GM12878 (cell line): ENCODE measurements around the gene C1orf74. TPM values are rescaled to one million over a fixed set of nuclear protein-coding genes. Genes with fewer than 3 reads are reported as not detected.

ENCODE experiments used
- ATAC-seq: fragments of 200-7000 bp; cut with Tn5 transposase; 3 replicates; pipeline ENCODE4 v1.9.1; 2020; ENCODE audit warnings: mild to moderate bottlenecking, moderate library complexity
- BruUV-seq: library from RNA; stranded (reverse); fragments of 400-500 nt; replicated peaks from 2 replicates; lab custom pipeline; 2021; lab: Mats Ljungman, UMichigan
- CTCF ChIA-PET: fragments of 300-600 bp; sonication (Branson Sonifier 250); formaldehyde crosslinking; extraction: SDS; loops from one replicate; lab custom pipeline; 2021; ENCODE audit warnings: inconsistent platforms; lab: Yijun Ruan, JAX
- POLR2A ChIA-PET: fragments of 350-600 bp; formaldehyde crosslinking; extraction: SDS; loops from one replicate; lab custom pipeline; 2021; ENCODE audit warnings: inconsistent platforms; lab: Charles Lee
- RAD21 ChIA-PET: fragments of 300-600 bp; sonication (Branson Sonifier 250); formaldehyde crosslinking; loops from one replicate; lab custom pipeline; 2023; ENCODE audit warnings: antibody characterized with exemption; ENCODE audit not compliant: unreplicated experiment; lab: Charles Lee
- SMC1A ChIA-PET: fragments of 300-600 bp; sonication (Branson Sonifier 250); formaldehyde crosslinking; loops from one replicate; lab custom pipeline; 2023; ENCODE audit not compliant: unreplicated experiment, uncharacterized antibody; lab: Charles Lee
- DNase-seq: peaks from one replicate; pipeline ENCODE4 v3.0.0-alpha.2; 2011; ENCODE audit warnings: low read depth, low spot score
- FAIRE-seq: peaks from 3 replicates; lab custom pipeline; 2011; peaks lifted over from hg19 to GRCh38; lab: Jason Lieb, UNC
- H2AFZ ChIP-seq: 2 replicates; pipeline ENCODE4 v1.6.0; 2011; ENCODE audit warnings: low read depth, low read length, control low read depth; ENCODE audit not compliant: control insufficient read depth
- H3K27ac ChIP-seq: 2 replicates; pipeline ENCODE4 v1.5.1; 2011; ENCODE audit warnings: control low read depth; ENCODE audit not compliant: control insufficient read depth, insufficient read depth
- H3K27me3 ChIP-seq, 2 experiments: replicated peaks in 1 of 2; 2 replicates each; pipeline versions ENCODE4 v1.6.0 to v1.6.1; 2011; ENCODE audit warnings: low read length in 1 of 2; ENCODE audit not compliant: control insufficient read depth in 2 of 2, insufficient read depth in 2 of 2
- H3K36me3 ChIP-seq, 2 experiments: 2 replicates each; pipeline ENCODE4 v1.5.1; 2011; ENCODE audit warnings: low read length in 1 of 2; ENCODE audit not compliant: control insufficient read depth in 2 of 2, insufficient read depth in 2 of 2
- H3K4me1 ChIP-seq: 2 replicates; pipeline ENCODE4 v1.6.1; 2011; ENCODE audit warnings: mild to moderate bottlenecking, low read length, moderate library complexity, mixed read lengths; ENCODE audit not compliant: control insufficient read depth, insufficient read depth
- H3K4me2 ChIP-seq: 2 replicates; pipeline ENCODE4 v1.6.0; 2011; ENCODE audit warnings: control low read depth; ENCODE audit not compliant: control insufficient read depth, insufficient read depth
- H3K4me3 ChIP-seq: fragments of 200-600 bp; sonication (generic); 2 replicates; pipeline ENCODE4 v1.5.1; 2016
- H3K79me2 ChIP-seq: 2 replicates; pipeline ENCODE4 v1.6.0; 2011; ENCODE audit warnings: low read length; ENCODE audit not compliant: control insufficient read depth, insufficient read depth
- H3K9ac ChIP-seq: 2 replicates; pipeline ENCODE4 v1.8.0; 2011; ENCODE audit warnings: low read length, control low read depth, mixed read lengths; ENCODE audit not compliant: control insufficient read depth, insufficient read depth
- H3K9me3 ChIP-seq: replicated peaks from 3 replicates; pipeline ENCODE4 v1.5.1; 2011; ENCODE audit warnings: mild to moderate bottlenecking, low read length; ENCODE audit not compliant: control insufficient read depth, insufficient read depth
- H4K20me1 ChIP-seq: 2 replicates; pipeline ENCODE4 v1.6.0; 2011; ENCODE audit not compliant: control insufficient read depth, insufficient read depth
- BCL11A ChIP-seq: IDR thresholded peaks from 2 replicates; pipeline ENCODE4 v1.6.1; 2011; ENCODE audit warnings: low read depth, low read length
- BMI1 ChIP-seq: fragments of 450-650 bp; IDR thresholded peaks from 2 replicates; pipeline ENCODE4 v1.6.1; 2016; ENCODE audit warnings: mild to moderate bottlenecking, moderate library complexity, borderline replicate concordance
- CBX3 ChIP-seq: fragments of 200-600 bp; sonication (generic); IDR thresholded peaks from 2 replicates; pipeline ENCODE4 v1.6.1; 2016; ENCODE audit warnings: low read depth, borderline replicate concordance
- ETV6 ChIP-seq, 2 experiments: fragments of 450-650 bp in 1 of 2; IDR thresholded peaks in 1 of 2; conservative IDR thresholded peaks in 1 of 2; 2 replicates each; pipeline ENCODE4 v1.6.1; 2014; ENCODE audit warnings: antibody characterized with exemption in 1 of 2, borderline replicate concordance in 1 of 2, low read depth in 1 of 2, mild to moderate bottlenecking in 1 of 2, moderate library complexity in 1 of 2
- IRF4 ChIP-seq: IDR thresholded peaks from 2 replicates; pipeline ENCODE4 v1.6.1; 2011; ENCODE audit warnings: low read depth, low read length
- POU2F2 ChIP-seq: IDR thresholded peaks from 3 replicates; pipeline ENCODE4 v1.6.1; 2011; ENCODE audit warnings: low read depth, mild to moderate bottlenecking, low read length, borderline replicate concordance
- RAD51 ChIP-seq: fragments of 450-650 bp; IDR thresholded peaks from 2 replicates; pipeline ENCODE4 v1.6.1; 2016; ENCODE audit warnings: moderate library complexity, mild to moderate bottlenecking, inconsistent platforms
- SMC3 ChIP-seq: IDR thresholded peaks from 2 replicates; pipeline ENCODE4 v1.6.1; 2011; ENCODE audit warnings: low read length, improper control_type of control experiment, borderline replicate concordance
- SREBF2 ChIP-seq: IDR thresholded peaks from 2 replicates; pipeline ENCODE4 v1.6.1; 2012; ENCODE audit warnings: mild to moderate bottlenecking, low read length
- ZNF384 ChIP-seq: IDR thresholded peaks from 2 replicates; pipeline ENCODE4 v1.6.1; 2012; ENCODE audit warnings: low read depth, mild to moderate bottlenecking, low read length, improper control_type of control experiment, borderline replicate concordance
- WGBS: methylation state at CpG from one replicate; pipeline ENCODE4 v1.1.6; 2016; ENCODE audit warnings: low lambda C conversion rate; ENCODE audit not compliant: insufficient replicate concordance, insufficient coverage; ENCODE audit errors: missing lambda C conversion rate; 5-methylcytosine and 5-hydroxymethylcytosine counted together
- in situ Hi-C: fragments of 300-500 bp; cut with MboI; formaldehyde crosslinking; loops from 9 replicates; pipeline ENCODE4 v1.14.3; 2018; ENCODE audit warnings: mixed read lengths
- intact Hi-C: fragments of 100-400 bp; cut with micrococcal nuclease; formaldehyde crosslinking; loops from one replicate; pipeline ENCODE4 v1.14.2; 2022; ENCODE audit not compliant: unreplicated experiment
- polyA plus RNA-seq, 11 experiments: library from polyadenylated mRNA; depleted of rRNA in 4 of 11; unstranded in 6 of 11; stranded (reverse) in 5 of 11; fragments of >200 nt; fragmentation: Nextera tagmentation in 4 of 11; fragmentation: Illumina TruSeq in 1 of 11; extraction: Ambion mirVana in 4 of 11; extraction: Trizol in 1 of 11; gene quantifications; 1 replicate in 1 of 11; 2 replicates in 10 of 11; pipeline versions ENCODE4 v1.2.1 to v1.2.3, GENCODE V29; 2011 to 2016; ENCODE audit warnings: inconsistent platforms in 2 of 11, missing spikeins in 2 of 11, low read depth in 1 of 11
- total RNA-seq, 4 experiments: library from RNA; depleted of rRNA in 3 of 4; stranded (reverse); fragments of >200 nt in 3 of 4; fragmentation: Illumina TruSeq in 1 of 4; extraction: Trizol in 1 of 4; gene quantifications; 2 replicates each; pipeline versions ENCODE4 v1.2.1 to v1.2.3, GENCODE V29; 2013 to 2021

C1orf74 gene
- total and polyA plus RNA-seq, 10 of the 15 experiments (the other 5 are each of a cell fraction or from before 2014, with no cell fraction given), result 3.1 to 5.5 (median 3.6) TPM

GRCh38 chr1:209752890-209753289 is 31.5 kb downstream of the C1orf74 start:
- no TSS peak for BruUV-seq
- 96% methylated on average over 3 of the region's 3 CpGs for WGBS
- SMC1A ChIA-PET, result interaction anchor here (0.8 to 13.9 kb wide), 10 partner anchors 9 to 187 kb away, joined by 3 to 282 read pairs (median 4); no protein-coding TSS in a partner anchor

More at GRCh38 chr1:209752890-209753289, 31.5 kb downstream of the C1orf74 start:
- in situ Hi-C loops, result no loop called here
- POLR2A ChIA-PET, result interaction anchor here (9.1 kb wide), 1 partner anchor 15 kb away, joined by 107 read pairs; no protein-coding TSS in a partner anchor
- H3K4me2 ChIP-seq, result no peak overlapping the region
- TF ChIP-seq ZNF384, result no peak
- no peak for TF ChIP-seq IRF4
- no peak for TF ChIP-seq RAD51
- TF ChIP-seq SREBF2, result no peak
- no peak for TF ChIP-seq ETV6 (conservative IDR thresholded peaks at IDR 0.05 in 1 of 2, IDR thresholded peaks at IDR 0.05 in 1 of 2; ENCODE audit: borderline replicate concordance in 1 of 2, low read depth in 1 of 2)
- no peak for TF ChIP-seq BMI1
- TF ChIP-seq CBX3, result no peak
- no peak for TF ChIP-seq BCL11A
- TF ChIP-seq SMC3, result no peak
- no peak for TF ChIP-seq POU2F2
- TF ChIP-seq, all 136 proteins: peak for 0
- Histone ChIP-seq H3K4me1 (peaks cover 63% of the 10 kb centered on the region), H3K9me3 (no peaks in the 10 kb centered on the region), H3K27me3 (no peaks in the 10 kb centered on the region), H3K79me2 (peaks cover 18% of the 10 kb centered on the region), H2AFZ (no peak overlapping the region), H4K20me1 (no peaks in the 10 kb centered on the region), H3K36me3 (no peaks in the 10 kb centered on the region), H3K9ac (no peak overlapping the region), H3K27ac (no peak overlapping the region), H3K4me3 (no peak overlapping the region)
- no peak for FAIRE-seq
- ChIA-PET CTCF (interaction anchor here (0.6 to 8.8 kb wide), 11 partner anchors 15 to 553 kb away, joined by 3 to 117 read pairs (median 3); no protein-coding TSS in a partner anchor), RAD21 (interaction anchor here (1.9 to 12.6 kb wide), 2 partner anchors 15 to 71 kb away, joined by 6 to 188 read pairs; no protein-coding TSS in a partner anchor)
- no peak for DNase-seq
- intact Hi-C loops, result loop anchor here (1.0 to 10.0 kb wide), 2 partner anchors 15 to 582 kb away; no protein-coding TSS in a partner anchor
- ATAC-seq, result no peak
